Subcutaneous abdominal adipose tissue (tissue), 5 donors: ENCODE results near the gene PALS1.

Experiments used
- H3K27ac ChIP-seq: one replicate; pipeline ENCODE4 v1.7.0; 2013; ENCODE audit warnings: low read depth, mild to moderate bottlenecking, inconsistent platforms, low read length, moderate library complexity
- H3K27me3 ChIP-seq, 5 donors: one replicate each; pipeline ENCODE4 v1.7.0; 2013; ENCODE audit warnings: low read length in 5 of 5, inconsistent platforms in 1 of 5; ENCODE audit not compliant: control insufficient read depth in 5 of 5, insufficient read depth in 4 of 5
- H3K36me3 ChIP-seq, 5 donors: one replicate each; pipeline ENCODE4 v1.7.0; 2013; ENCODE audit warnings: low read length in 5 of 5; ENCODE audit not compliant: control insufficient read depth in 5 of 5, insufficient read depth in 5 of 5
- H3K4me1 ChIP-seq, 5 donors: one replicate each; pipeline ENCODE4 v1.7.0; 2013; ENCODE audit warnings: low read length in 5 of 5, mild to moderate bottlenecking in 3 of 5, moderate library complexity in 1 of 5; ENCODE audit not compliant: control insufficient read depth in 5 of 5, insufficient read depth in 5 of 5
- H3K4me3 ChIP-seq, 5 donors: one replicate each; pipeline ENCODE4 v1.7.0; 2013; ENCODE audit warnings: low read length in 5 of 5, low read depth in 1 of 5
- H3K9ac ChIP-seq, 5 donors: one replicate each; pipeline ENCODE4 v1.7.0; 2013; ENCODE audit warnings: low read length in 5 of 5, mild to moderate bottlenecking in 4 of 5, moderate library complexity in 3 of 5
- H3K9me3 ChIP-seq, 5 donors: one replicate each; pipeline ENCODE4 v1.7.0; 2013; ENCODE audit warnings: low read length in 5 of 5; ENCODE audit not compliant: control insufficient read depth in 5 of 5
- donor health status: healthy.
- donor health status: healthy.
- donor health status: healthy.
- donor health status: healthy.
- donor health status: healthy.

PALS1 gene

DNA sequence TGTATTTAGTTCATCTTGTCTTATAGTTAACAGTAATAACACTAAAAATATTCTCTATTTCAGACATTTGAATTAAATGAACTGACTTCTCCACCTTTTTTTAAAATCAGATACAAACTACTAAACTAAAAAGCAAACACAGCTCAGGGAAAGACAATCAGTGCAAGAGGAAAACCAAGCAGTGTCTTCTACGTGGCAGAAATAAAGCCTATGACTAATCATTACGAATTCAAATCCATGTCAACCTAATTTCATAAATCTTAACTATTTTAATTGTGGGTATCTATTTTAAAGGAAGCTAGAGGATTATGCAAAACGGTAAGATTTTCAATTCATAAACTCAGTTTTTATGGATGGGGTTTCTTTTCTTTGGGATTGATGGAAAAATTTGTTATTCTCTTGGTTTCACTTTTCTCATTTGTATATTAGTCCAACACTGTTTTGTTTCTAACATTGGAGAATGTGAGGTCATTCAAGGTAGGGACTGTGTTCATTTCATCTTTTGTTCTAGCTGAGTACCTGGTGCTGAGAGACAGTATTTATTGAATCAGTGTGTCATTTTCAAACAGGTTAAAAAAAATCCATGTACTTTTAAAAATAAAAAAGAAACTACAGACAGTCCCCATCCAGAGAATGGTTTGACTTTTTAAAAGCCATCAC is 12.8 kb upstream of the PALS1 start:
- no peaks in the 10 kb centered on the region for H3K36me3 ChIP-seq
- H3K4me3 ChIP-seq: no peak overlapping the region
- H3K9me3 ChIP-seq: no peaks in the 10 kb centered on the region
- H3K4me1 ChIP-seq: no peaks in the 10 kb centered on the region
- no peaks in the 10 kb centered on the region for H3K27me3 ChIP-seq
- H3K9ac ChIP-seq: peak overlapping the region in 1 of 5 donors; percentile 20
- H3K27ac ChIP-seq: no peak overlapping the region

DNA sequence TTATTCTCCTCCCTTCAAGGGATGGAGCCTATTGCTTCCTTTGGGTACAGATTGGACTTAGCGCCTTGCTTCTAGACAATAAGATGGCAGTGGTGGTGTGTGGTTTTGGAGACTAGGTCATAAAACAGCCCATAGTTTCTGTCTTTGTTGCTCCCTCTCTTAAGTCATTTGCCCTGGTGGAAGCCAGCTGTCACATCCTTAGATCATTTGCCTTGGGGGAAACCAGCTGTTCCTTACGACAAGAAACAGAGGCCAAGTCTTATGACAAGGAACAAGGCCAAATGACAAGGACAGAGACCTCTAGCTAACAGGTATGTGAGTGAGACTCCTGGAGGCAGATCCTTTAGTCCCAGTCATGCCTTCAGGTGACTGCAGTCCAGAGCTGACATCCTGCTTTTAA is 9.2 kb upstream of the PALS1 start:
- Histone ChIP-seq H3K4me1 (no peaks in the 10 kb centered on the region), H3K9me3 (no peaks in the 10 kb centered on the region), H3K4me3 (no peak overlapping the region), H3K27me3 (no peaks in the 10 kb centered on the region), H3K36me3 (no peaks in the 10 kb centered on the region), H3K27ac (no peak overlapping the region), H3K9ac (no peak overlapping the region)

DNA sequence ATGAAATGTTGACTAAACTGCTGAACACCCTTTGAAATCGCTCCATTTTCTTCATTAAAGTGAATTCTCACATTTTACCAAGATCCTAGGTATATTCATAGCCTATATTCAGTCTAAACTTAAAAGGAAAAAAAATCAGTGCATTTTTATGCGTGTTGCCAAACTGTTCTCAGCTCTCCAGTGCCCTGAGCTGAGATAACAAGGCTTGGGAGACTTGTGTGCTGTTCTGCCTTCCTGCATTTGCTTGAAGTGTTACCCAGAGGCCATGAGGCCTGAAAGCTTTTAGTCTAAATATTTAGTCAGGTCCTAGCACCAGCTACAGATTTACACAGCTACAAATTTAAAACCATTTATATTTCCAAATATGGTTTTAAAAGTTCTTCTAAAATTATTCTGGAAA is 8.6 kb upstream of the PALS1 start:
- no peak overlapping the region for H3K9ac ChIP-seq
- H3K4me1 ChIP-seq: no peaks in the 10 kb centered on the region
- no peak overlapping the region for H3K27ac ChIP-seq
- H3K27me3 ChIP-seq: no peaks in the 10 kb centered on the region
- H3K9me3 ChIP-seq: no peaks in the 10 kb centered on the region
- no peak overlapping the region for H3K4me3 ChIP-seq
- no peaks in the 10 kb centered on the region for H3K36me3 ChIP-seq

DNA sequence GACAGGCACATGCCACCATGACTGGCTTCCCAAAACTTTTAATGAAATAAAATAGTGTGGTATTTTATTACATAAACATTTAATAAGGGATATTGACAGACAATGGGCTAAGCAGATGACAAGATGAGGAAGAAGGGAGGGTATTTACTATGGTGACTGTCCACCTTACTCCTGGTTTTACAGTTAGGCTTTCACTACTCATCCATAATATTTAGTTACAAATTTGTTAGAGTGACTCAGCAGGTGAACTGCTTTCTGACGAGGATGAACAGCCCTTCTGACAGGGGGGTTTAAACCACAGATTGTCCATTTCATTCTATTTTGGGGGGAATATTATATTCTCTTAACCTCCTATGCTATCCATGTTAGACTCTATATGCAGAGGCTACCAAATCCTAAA is 3.6 kb upstream of the PALS1 start:
- H3K36me3 ChIP-seq: no peaks in the 10 kb centered on the region
- H3K9me3 ChIP-seq: no peaks in the 10 kb centered on the region
- H3K27ac ChIP-seq: no peak overlapping the region
- H3K27me3 ChIP-seq: no peaks in the 10 kb centered on the region
- no peak overlapping the region for H3K9ac ChIP-seq
- H3K4me3 ChIP-seq: no peak overlapping the region
- H3K4me1 ChIP-seq: peaks cover 0 to 14% (median 11%) of the 10 kb centered on the region in 5 donors

DNA sequence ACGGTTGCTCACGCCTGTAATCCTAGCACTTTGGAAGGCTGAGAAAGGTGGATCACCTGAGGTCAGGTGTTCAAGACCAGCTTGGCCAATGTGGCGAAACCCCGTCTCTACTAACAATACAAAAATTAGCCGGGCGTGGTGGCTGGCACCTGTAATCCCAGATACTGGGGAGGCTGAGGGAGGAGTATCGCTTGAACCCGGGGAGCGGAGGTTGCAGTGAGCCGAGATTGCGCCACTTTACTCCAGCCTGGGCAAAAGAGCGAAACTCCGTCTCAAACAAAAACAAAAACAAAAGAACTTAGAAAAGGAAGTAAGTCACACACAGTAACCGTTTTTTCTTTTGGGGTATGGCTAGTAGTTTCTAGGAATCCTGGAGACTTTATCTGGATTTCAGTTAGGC is 1.7 kb upstream of the PALS1 start:
- Histone ChIP-seq H3K4me3 (peak overlapping the region in 3 of 5 donors; percentile 76 to 95 (median 94)), H3K36me3 (no peaks in the 10 kb centered on the region), H3K27ac (no peak overlapping the region), H3K9me3 (no peaks in the 10 kb centered on the region), H3K4me1 (peaks cover 0 to 24% (median 16%) of the 10 kb centered on the region in 5 donors), H3K9ac (peak overlapping the region in 1 of 5 donors; percentile 90), H3K27me3 (no peaks in the 10 kb centered on the region)

DNA sequence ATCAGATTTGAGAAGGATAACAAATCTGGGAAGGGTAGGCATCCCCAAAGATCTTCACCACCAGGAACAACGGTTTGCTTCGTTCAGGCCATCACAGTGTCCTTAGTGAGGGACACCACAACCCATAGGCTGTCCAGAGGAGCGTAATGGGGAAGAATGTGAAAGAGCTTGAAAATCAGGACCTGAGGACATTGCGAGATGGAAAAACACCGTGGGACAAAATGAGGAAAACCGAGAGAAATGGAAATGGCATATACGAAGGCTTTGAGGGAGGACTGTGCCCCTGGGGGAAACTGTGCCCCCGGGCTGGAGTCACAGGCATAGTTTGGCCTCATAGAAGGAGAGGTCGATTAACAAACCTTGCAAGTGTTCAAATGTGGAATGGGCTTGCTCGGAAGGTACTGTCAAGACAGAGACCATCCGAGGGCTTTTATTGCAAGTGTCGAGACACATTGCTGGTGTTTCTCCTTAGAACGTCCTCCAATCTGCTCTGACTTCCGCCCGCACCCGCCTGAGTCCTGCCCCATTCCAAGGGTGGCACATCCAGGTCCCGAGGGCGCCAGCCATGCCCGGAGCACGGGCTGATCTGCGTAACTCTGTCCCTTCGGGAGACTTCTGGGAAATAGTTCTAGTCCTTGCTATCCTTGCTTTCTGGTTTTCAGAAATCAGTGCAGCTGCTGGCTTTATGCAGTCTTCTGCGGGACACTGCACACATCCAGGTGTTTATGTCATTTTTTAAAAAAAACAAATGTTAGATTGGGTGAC is 885 bp upstream of the PALS1 start:
- H3K4me1 ChIP-seq: peaks cover 0 to 24% (median 16%) of the 10 kb centered on the region in 5 donors
- no peaks in the 10 kb centered on the region for H3K9me3 ChIP-seq
- peak overlapping the region; percentile 76 to 95 (median 91) for H3K4me3 ChIP-seq
- H3K36me3 ChIP-seq: no peaks in the 10 kb centered on the region
- peak overlapping the region; percentile 60 to 90 (median 80) for H3K9ac ChIP-seq
- peak overlapping the region; percentile 94 for H3K27ac ChIP-seq
- H3K27me3 ChIP-seq: no peaks in the 10 kb centered on the region

DNA sequence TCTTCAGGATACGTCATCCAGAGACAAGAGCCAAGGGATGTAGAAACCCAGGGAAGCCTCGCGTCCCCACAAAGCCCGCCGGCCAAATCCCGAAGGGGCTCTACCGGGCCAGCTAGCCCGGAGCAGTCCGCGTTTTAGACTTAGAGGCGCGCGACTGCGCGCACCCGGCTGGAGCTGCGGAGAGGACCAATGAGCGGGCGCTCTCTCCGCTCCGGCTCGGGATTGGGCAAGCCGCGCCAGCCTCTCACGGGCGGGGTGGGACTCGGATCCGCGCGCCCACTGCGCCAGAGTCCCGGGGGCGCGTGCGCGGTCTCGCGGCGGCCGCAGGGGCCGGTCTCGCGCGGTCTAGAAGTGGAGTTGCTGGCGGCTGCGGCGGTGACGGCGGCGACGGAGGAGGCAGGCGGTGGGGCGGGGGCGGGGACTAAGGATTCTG is 241 bp upstream of the PALS1 start:
- H3K27me3 ChIP-seq: no peaks in the 10 kb centered on the region
- no peaks in the 10 kb centered on the region for H3K9me3 ChIP-seq
- peak overlapping the region; percentile 60 to 97 (median 96) for H3K9ac ChIP-seq
- H3K27ac ChIP-seq: peak overlapping the region; percentile 94
- peak overlapping the region; percentile 81 to 95 (median 91) for H3K4me3 ChIP-seq
- H3K4me1 ChIP-seq: peaks cover 0 to 24% (median 16%) of the 10 kb centered on the region in 5 donors
- H3K36me3 ChIP-seq: no peaks in the 10 kb centered on the region

DNA sequence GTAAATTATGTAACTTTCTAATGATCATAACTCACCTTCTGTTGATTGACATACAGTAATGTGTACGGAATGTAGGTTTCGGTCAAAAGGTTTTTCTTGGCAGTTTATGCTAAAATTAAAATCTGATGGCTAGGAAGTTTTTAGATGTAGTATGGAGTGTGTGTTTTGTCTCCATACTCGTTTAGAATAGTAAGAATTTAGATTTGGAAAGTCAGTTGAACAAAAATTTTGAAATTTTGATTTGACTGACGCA is 859 bp downstream of the PALS1 start:
- H3K9ac ChIP-seq: peak overlapping the region; percentile 50 to 97 (median 96)
- no peaks in the 10 kb centered on the region for H3K27me3 ChIP-seq
- H3K4me1 ChIP-seq: peaks cover 0 to 24% (median 16%) of the 10 kb centered on the region in 5 donors
- H3K9me3 ChIP-seq: no peaks in the 10 kb centered on the region
- peak overlapping the region; percentile 94 for H3K27ac ChIP-seq
- no peaks in the 10 kb centered on the region for H3K36me3 ChIP-seq
- peak overlapping the region; percentile 81 to 95 (median 89) for H3K4me3 ChIP-seq

DNA sequence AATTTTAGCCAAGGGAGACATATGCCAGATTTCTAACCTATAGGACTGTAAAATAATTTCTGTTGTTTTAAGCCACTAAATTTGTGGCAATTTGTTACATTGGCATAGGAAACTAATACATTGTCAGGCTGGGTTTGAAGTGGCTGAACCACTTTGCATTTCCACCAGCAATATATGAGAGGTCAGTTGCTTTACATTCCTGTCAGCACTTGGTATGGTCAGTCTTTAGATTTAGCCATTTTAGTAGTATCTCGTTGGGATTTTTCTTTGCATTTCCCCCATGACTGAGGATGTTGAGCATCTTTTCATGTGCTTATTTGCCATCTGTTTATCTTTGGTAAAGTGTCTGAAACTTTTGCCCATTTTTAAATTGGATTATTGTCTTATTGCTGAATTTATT is 3.9 kb downstream of the PALS1 start:
- no peaks in the 10 kb centered on the region for H3K9me3 ChIP-seq
- no peak overlapping the region for H3K4me3 ChIP-seq
- no peak overlapping the region for H3K27ac ChIP-seq
- H3K36me3 ChIP-seq: no peaks in the 10 kb centered on the region
- no peak overlapping the region for H3K9ac ChIP-seq
- H3K27me3 ChIP-seq: no peaks in the 10 kb centered on the region
- H3K4me1 ChIP-seq: peaks cover 0 to 37% (median 16%) of the 10 kb centered on the region in 5 donors

DNA sequence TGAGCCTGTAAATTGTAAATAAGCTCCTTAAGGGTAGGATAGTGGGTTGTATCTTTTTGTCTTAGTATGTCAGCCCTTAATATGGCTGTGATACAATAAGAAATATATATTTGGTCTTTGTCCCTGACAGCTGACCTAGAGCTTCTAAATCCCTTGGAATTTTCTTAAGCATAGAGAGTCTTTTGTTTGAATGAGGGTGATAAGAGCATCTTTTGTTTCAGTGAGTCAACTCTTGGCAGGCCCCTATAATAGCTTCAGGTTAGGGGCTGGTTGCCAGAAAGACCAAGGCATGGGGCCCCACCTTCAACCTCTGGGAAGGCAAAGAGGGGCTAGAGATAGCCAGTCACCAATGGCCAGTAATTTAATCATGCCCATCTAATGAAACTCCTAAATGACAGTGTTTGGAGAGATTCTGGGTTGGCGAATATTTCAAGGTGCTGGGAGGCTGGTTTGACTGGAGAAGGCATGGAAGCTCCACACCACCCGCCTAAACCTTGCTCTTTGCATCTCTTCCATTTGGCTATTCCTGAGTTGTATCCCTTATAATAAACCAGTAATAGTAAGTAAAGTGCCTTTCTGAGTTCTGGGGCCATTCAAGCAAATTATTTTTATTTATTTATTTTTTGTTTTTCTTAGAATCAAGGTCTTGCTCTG is 10.5 kb downstream of the PALS1 start:
- H3K36me3 ChIP-seq: no peaks in the 10 kb centered on the region
- H3K27me3 ChIP-seq: no peaks in the 10 kb centered on the region
- no peaks in the 10 kb centered on the region for H3K9me3 ChIP-seq
- no peak overlapping the region for H3K27ac ChIP-seq
- H3K9ac ChIP-seq: no peak overlapping the region
- no peak overlapping the region for H3K4me3 ChIP-seq
- H3K4me1 ChIP-seq: peaks cover 0 to 14% (median 4%) of the 10 kb centered on the region in 5 donors
